GM19468 (cell line): ENCODE measurements around the gene TGM2.

Experiments
- ATAC-seq: cut with Tn5 transposase; IDR thresholded peaks from one replicate; pipeline ENCODE4 v1.9.1; 2021; ENCODE audit warnings: mild to moderate bottlenecking, moderate library complexity, moderate number of reproducible peaks; ENCODE audit not compliant: unreplicated experiment; ENCODE audit errors: extremely low read depth

Gene TGM2

GRCh38 chr20:38134427-38135270, 30.4 kb downstream of the TGM2 start:
- ATAC-seq = no peak

- no peak for ATAC-seq
Observed at GRCh38 chr20:38133680-38134426, 31.2 kb downstream of the TGM2 start.

GRCh38 chr20:38132910-38133501, 32.1 kb downstream of the TGM2 start:
- no peak for ATAC-seq

DNA sequence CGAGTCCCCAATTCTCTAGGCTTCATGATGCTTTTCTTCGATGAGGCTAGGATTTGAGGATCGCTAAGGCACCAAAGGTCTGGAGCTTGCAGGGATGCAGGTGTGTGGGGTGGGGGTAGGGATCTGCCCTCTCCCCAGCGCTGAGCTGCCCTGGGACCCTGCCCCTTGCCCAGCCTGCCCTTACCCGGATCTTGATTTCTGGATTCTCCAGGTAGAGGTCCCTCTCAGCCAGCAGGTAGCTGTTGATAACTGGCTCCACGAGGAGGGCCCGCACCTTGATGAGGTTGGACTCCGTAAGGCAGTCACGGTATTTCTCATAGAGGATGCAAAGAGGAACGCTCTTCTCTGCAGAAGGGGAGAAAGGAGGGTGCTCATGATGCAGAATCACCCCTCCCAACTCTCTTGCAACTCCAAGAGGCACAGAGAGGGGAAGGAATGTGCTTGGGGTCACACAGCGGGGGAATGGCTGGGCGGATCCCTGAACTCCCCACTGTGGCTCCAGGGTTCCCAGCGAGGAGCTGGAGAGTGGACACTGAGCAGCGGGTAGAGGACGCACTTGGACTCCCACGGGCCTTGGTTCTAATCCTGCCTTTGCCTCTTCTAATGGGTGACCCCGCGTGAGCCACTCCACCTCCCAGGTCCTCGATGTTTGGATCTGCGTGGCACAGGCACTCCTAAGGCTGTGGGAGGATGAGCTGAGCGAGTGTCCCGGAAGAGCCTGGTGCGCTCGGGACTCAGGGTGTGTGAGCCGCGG, 32.7 kb downstream of the TGM2 start:
- no peak for ATAC-seq

DNA sequence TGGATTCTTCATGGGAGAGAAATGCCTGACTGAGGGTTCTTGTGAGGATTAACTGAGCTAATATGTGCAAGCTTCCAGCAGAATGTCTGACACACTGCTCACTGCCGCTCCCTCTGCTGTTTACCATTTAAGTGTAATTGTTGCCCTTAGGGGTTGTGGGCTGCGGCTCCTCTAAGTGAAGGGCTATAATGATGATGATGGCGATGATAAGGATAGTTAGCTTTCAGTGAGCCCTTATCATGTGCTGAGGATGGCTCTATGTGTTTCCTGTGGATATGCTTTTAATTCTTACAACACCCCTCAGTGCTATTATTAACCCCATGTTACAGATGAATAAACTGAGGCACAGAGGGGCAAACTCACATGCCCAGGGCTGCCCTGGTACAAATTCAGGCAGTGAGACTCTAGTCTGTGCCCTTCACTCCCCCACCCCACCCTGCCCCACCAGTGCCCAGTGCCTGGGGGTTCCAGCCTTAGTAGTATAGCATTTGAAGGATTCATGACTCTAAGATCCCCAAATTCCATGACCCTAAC, 33.4 kb downstream of the TGM2 start:
- ATAC-seq = no peak

DNA sequence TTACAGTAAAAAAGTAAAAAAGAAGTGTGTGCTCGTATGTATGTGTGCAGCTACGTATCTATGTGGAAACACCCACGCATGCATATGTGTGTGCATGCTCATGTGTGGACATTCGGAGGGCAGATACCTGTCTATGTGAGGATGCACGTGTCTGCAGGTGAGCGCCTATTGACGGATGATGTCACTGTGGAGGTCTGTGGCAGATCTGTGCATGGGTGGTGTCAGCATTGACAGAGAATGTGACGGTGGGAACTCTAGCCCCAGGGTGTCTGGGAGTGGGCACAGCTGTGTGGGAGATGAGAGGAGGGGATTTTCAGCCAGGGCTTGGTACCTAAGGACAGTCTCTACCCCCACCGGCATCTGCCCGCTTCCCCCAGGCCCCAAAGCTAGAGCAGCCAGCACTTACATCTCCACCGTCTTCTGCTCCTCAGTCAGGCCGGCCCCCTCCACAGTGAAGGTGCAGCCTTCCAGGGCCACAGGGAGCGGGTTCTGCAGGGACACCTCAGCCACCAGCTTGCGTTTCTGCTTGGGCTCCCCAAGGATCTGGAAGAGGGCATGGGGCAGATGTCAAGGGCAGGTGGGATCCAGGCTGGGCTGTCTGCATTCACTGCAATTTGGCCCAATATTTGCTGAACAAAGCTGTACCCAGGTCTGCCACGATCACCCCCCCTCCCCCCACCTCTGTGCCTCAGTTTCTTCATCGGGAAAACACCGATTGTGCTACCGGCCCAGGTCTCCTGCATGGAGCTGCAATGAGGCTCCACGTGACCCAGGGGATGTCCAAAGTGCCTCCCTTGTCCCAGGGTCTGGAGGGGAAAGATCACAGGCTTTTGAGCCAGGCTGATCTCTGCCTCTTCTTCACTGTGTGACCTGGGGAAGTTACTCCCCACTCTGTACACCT, 34.1 kb downstream of the TGM2 start:
- no peak for ATAC-seq

DNA sequence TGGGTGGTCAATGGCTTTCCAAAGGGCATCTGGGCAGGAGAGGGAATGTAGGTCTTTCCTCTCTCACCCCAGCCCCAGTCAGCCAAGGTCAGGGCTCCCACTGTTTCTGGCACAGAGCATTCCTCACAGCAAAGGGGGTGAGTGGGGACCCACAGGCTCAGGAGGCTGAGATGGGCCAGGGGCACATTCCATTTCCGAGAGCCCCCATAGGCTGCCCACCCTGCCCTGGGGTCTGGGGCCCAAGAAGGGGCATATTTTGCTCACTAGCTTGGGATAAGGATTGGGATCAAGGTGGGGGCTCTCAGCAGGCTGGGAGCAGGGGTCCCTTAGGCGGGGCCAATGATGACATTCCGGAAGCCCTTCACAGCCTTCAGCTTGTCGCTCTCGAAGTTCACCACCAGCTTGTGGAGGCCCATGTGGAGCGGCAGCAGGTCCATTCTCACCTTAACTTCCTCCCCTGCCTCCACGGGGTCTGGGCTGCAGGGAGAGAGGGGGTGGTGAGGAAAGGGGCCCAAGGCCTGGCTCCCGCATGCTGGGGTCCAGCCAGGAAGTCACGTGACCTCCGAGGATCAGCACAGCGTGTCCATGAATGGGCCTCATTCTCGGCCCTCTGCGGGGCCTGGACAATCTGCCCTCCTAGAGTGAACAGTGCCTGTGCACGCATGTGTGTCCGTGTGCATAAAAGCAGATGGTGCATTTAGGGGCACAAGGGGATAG, 35.0 kb downstream of the TGM2 start:
- ATAC-seq = no peak

- ATAC-seq = no peak
Observed at GRCh38 chr20:38129248-38129865, 35.7 kb downstream of the TGM2 start.

DNA sequence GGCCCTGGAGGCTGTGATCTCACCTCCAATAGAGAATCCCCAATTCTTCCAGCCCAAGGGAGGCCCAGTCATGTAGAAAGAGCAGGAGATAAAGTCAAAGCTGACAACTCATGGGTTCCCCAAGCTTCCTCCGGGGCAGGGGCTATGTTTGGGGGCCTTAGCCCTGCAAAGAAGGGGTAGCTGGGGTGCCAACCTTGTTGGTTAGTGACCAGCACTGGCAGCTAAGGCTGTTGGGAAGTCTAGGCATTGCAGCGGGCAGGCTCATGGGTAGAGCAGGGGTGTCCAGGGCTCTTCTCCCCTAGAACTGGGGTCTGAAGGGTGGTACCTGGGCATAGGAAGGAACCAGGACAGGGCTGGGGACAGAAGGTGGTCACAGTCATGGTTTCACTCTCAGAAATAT, 36.4 kb downstream of the TGM2 start:
- no peak for ATAC-seq

GRCh38 chr20:38127920-38128528, 37.0 kb downstream of the TGM2 start:
- no peak for ATAC-seq

DNA sequence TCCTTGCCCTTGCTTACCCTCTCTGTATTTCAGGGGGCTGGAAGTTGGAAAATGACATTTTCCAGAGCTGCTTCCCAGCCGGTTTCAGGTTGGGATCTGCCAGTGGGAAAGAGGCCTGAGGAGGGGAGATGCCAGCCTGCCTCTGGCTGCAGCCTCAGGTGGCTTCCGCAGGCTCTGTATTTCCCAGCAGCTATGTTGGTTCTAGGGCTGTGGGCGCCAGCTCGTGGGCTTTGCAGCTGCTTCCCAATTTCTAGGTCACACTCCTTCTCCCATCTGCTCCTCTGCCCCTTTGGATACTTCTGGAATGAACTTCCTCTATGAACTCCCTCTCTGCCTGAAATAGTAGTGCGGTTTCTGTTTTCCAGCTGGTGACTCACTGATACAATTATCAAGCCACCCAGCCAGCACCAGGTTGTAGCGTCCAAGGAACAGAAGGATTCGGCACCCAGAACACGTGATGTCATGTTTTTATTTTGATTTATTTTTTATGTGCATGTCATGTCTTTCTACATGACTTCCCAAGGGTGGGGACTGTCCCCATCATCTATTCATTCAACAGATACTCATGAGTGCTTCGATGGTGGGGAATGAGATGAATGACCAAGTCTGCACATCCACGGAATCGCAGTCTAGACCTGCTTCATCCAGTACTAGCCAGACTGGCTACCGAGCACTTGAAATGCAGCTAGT, 38.0 kb downstream of the TGM2 start:
- no peak for ATAC-seq

GRCh38 chr20:38126146-38126921, 38.7 kb downstream of the TGM2 start:
- ATAC-seq = no peak

DNA sequence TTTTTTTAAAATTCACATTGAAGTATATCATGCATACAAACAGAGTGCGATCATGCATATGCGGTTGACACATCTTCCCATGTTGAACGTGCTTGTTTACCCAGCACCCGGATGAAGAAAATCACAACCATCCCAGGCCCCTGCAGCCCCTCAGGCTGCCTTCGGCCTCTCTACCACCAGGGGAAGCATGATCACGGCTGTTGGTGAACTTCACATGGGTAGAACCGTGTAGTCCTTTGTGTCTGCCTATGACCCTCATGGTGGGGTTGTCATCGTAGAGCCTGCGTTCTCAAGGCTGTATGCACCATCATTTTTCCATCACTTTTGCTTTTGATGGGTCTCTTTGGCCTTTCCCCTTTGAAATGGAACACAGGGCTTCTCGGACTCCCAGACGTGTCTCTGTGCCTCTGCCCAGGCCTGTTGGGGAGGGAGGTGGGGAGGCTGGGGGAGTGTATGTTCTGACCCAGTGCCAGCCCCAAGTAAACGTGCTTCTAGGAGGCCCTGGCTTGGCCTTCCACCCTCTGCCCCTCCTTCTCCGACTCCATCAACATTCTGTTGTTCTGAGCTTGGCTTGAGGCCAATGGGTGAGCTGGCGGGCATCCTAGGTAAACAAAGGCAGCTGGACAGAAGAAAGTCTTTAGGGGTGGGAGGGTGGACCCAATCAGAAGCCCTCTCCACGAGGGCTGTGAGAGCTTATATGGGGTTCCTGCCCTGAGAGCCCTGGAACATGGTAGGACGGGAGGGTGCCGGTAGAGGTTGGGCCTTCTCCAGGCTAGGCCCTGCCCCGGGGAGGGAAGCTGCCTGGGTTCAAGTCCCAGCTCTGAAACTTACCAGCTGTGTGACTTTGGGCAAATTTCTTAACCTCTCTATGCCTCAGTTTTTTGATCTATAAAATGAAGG, 39.7 kb downstream of the TGM2 start:
- ATAC-seq = no peak

DNA sequence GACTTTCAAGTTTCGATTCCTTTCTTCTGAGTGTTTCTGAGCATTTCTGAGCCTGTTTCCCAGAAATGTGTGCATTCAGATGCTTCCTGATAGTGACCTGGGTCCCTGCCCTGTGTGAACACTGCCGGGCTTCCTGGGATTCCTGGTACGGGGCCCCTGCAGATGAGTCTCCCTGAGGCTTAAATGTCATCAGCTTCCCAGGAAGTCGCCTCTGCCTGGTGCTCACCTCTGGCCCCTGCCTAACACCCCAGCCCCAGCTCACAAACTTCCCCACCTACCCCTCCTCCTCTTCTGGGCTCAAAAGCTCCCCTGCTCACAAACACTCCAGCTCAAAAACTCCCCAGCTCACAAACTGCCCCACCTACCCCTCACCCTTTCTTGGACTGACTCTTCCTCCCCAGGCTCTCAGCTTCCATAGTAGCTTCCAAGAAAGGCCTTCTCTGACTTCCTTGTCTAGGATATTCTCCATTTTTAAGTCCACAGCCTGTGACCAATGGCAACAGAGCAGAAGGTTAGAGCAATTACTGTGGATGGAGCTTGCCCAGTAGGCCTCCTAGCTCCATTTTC, 42.0 kb downstream of the TGM2 start:
- ATAC-seq = no peak

DNA sequence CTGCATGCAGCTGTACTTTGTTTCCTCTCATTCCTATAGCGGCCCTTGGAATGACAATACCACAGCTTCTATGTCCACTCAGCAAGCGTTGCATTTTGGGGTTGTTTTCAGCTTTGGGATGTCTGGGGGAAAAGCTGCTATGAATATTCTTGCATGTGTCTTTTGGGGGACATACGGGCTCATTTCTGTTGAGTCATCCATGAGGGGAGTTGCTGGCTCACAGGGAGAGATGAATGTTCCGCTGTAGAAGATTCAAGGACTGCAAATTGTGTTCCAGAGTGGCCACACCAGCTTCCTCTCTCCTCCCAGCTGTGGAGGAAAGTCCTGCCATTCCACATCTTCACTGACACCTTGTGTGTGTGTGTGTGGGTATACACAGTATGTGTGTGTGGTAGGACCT, 43.3 kb downstream of the TGM2 start:
- ATAC-seq = no peak
